OCI-LY1 (cell line): ENCODE results near the gene DEF6.

Source experiments
- H2AFZ ChIP-seq: fragments of 200-600 bp; sonication (generic), shearing (Covaris generic); 2 replicates; pipeline ENCODE4 v1.6.0; 2014; ENCODE audit warnings: antibody characterized with exemption, mild to moderate bottlenecking, low read length
- H3F3A ChIP-seq: fragments of 200-600 bp; sonication (generic), shearing (Covaris generic); 2 replicates; pipeline ENCODE4 v1.6.0; 2014; ENCODE audit warnings: mild to moderate bottlenecking, antibody characterized with exemption, low read length, moderate library complexity; ENCODE audit not compliant: insufficient read depth
- H3K27ac ChIP-seq: fragments of 200-600 bp; sonication (generic); 2 replicates; pipeline ENCODE4 v1.5.1; 2014; ENCODE audit warnings: low read length, mixed run types, mild to moderate bottlenecking, low read depth; ENCODE audit not compliant: poor library complexity, severe bottlenecking
- H3K27me3 ChIP-seq: fragments of 200-600 bp; sonication (generic); 2 replicates; pipeline ENCODE4 v1.6.0; 2014; ENCODE audit warnings: antibody characterized with exemption, mild to moderate bottlenecking, low read length, moderate library complexity; ENCODE audit not compliant: insufficient read depth
- H3K36me3 ChIP-seq: fragments of 200-600 bp; sonication (generic); 2 replicates; pipeline ENCODE4 v1.6.1; 2014; ENCODE audit warnings: mild to moderate bottlenecking, antibody characterized with exemption, low read length, moderate library complexity, mixed read lengths; ENCODE audit not compliant: insufficient read depth
- H3K4me1 ChIP-seq: fragments of 200-600 bp; sonication (generic); 2 replicates; pipeline ENCODE4 v1.5.1; 2014; ENCODE audit warnings: mild to moderate bottlenecking, low read length, moderate library complexity; ENCODE audit not compliant: insufficient read depth, severe bottlenecking
- H3K4me2 ChIP-seq: fragments of 200-600 bp; sonication (generic), shearing (Covaris generic); 2 replicates; pipeline ENCODE4 v1.6.1; 2014; ENCODE audit warnings: low read length
- H3K4me3 ChIP-seq: fragments of 200-600 bp; sonication (generic); 2 replicates; pipeline ENCODE4 v1.5.1; 2014; ENCODE audit warnings: low read length, low read depth, mild to moderate bottlenecking, mixed read lengths; ENCODE audit not compliant: poor library complexity, severe bottlenecking
- H3K79me2 ChIP-seq: fragments of 200-600 bp; shearing (Covaris generic); 2 replicates; pipeline ENCODE4 v1.6.1; 2016; ENCODE audit warnings: mixed run types, low read length, mixed read lengths; ENCODE audit not compliant: insufficient read depth
- H3K9ac ChIP-seq: fragments of 200-600 bp; sonication (generic), shearing (Covaris generic); 2 replicates; pipeline ENCODE4 v1.6.1; 2014; ENCODE audit warnings: mild to moderate bottlenecking, low read length, mixed read lengths
- H3K9me2 ChIP-seq: fragments of 200-600 bp; sonication (generic), shearing (Covaris generic); 2 replicates; pipeline ENCODE4 v1.6.1; 2014; ENCODE audit warnings: low read depth, mild to moderate bottlenecking, low read length, mixed read lengths
- H3K9me3 ChIP-seq: fragments of 200-600 bp; shearing (Covaris generic); 2 replicates; pipeline ENCODE4 v1.6.1; 2014; ENCODE audit warnings: low read length, mixed read lengths
- H4K20me1 ChIP-seq: fragments of 200-600 bp; sonication (generic), shearing (Covaris generic); 2 replicates; pipeline ENCODE4 v1.6.0; 2016; ENCODE audit warnings: mild to moderate bottlenecking, low read length; ENCODE audit not compliant: insufficient read depth
- CTCF ChIP-seq: fragments of 200-600 bp; sonication (generic), shearing (Covaris generic); IDR thresholded peaks from 2 replicates; pipeline ENCODE4 v1.5.1; 2017; ENCODE audit warnings: mild to moderate bottlenecking, antibody characterized with exemption, low read length, moderate library complexity, mixed read lengths
- EZH2 ChIP-seq: fragments of 200-600 bp; sonication (generic), shearing (Covaris generic); IDR thresholded peaks from 2 replicates; pipeline ENCODE4 v1.8.0; 2017; ENCODE audit warnings: borderline replicate concordance, mixed run types, mild to moderate bottlenecking, antibody characterized with exemption, low read length, moderate library complexity, mixed read lengths

DEF6 gene

DNA sequence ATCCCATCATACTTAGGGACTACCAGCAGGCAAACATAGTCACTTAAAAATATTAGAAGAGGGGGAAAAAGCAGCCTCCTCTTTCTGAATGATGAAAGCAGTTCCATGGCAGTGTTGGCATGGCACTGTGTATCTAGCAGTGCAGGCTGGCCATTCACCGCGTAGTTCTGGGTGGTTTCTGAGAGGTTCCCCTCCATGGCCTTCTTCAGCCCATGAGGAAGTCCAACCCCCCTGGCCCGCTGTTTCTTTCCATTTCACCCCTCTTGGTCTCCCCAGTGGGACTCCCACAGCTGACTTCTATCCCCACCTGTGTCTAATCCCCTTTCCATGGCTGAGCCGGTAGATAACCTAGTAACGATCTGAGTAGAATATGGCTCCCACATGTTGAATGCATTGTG lies 61.7 kb downstream of the DEF6 start:
- Histone ChIP-seq H3K9me2 (no peaks in the 10 kb centered on the region), H3K9ac (no peak overlapping the region), H3K27me3 (no peaks in the 10 kb centered on the region), H3K4me2 (no peak overlapping the region), H3K4me1 (no peaks in the 10 kb centered on the region), H3F3A (no peaks in the 10 kb centered on the region), H3K27ac (no peak overlapping the region), H4K20me1 (no peaks in the 10 kb centered on the region), H3K4me3 (no peak overlapping the region), H3K36me3 (no peaks in the 10 kb centered on the region), H3K9me3 (no peaks in the 10 kb centered on the region), H3K79me2 (no peaks in the 10 kb centered on the region), H2AFZ (no peak overlapping the region)
- TF ChIP-seq CTCF: no peak
- no peak for TF ChIP-seq EZH2

DNA sequence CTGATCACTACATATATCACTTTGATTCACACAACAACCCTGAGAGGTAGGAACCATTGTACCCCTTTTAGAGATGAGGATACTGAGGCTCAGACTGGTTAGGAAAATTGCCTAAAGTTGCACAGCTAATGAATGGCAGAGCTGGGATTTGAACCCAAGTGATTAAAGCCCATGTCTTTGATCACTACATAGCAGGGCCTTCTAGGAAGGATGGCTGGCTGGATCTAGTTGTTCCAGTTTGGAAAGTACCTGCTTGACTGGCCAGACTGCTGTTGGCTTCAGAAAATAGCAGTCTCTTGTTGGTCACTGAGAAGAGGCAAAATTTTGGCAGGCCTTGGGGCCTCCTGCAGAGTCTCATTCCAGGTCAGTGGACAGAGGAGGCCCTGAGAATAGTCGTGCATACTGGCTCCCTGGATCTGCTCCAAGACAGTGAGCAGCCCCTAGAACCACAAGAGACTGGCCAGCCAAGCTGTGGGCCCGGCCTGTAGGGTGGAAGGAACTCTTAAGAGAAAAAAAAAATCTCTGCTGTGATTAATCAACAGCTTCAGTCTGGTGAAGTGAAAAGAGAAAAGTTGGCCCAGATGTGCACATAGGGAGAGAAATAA lies 62.2 kb downstream of the DEF6 start:
- no peaks in the 10 kb centered on the region for H3K4me1 ChIP-seq
- no peak for TF ChIP-seq EZH2
- TF ChIP-seq CTCF: no peak
- no peaks in the 10 kb centered on the region for H3K36me3 ChIP-seq
- H3K9me2 ChIP-seq: no peaks in the 10 kb centered on the region
- no peaks in the 10 kb centered on the region for H3F3A ChIP-seq
- H3K9ac ChIP-seq: no peak overlapping the region
- H3K79me2 ChIP-seq: no peaks in the 10 kb centered on the region
- H3K4me2 ChIP-seq: no peak overlapping the region
- no peak overlapping the region for H3K27ac ChIP-seq
- no peak overlapping the region for H3K4me3 ChIP-seq
- no peaks in the 10 kb centered on the region for H4K20me1 ChIP-seq
- H3K9me3 ChIP-seq: no peaks in the 10 kb centered on the region
- no peak overlapping the region for H2AFZ ChIP-seq
- no peaks in the 10 kb centered on the region for H3K27me3 ChIP-seq

DNA sequence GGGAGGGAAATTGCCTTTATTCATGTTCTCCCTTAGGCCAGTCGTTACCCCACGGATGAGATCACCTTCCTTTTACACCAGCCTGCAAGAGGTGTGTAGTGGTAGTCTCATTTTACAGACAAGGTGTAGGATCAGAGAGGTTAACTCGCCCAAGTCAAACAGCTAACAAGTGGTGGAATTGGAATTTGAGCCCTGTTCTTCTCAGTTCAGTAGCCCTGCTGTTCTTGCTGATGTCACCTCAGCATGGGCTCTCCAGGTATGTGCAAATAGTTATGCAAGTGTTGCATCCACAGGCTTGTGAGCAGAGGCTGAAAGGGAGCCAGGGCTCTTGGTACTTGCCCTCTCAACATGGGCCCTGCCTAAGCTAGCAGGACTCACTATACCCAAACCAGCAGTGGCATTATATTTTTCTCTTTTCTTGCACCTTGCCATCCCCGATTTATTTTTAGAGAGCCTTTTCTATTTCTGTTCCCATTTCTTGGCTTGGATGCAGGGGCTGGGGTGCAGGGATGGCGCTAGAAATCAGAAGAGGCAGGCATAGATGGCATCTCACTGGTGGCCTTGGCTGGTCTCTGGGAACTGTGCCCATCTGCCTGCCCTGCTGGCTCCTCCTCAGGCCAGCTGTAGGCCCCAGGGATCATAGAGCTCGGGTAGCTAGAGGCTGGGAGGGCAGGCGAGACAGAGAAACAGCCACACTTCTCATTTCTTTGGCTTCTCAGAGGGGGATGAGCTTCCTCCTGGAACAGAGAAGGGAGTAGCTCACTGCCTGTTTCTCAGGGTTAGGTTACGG lies 62.9 kb downstream of the DEF6 start:
- H2AFZ ChIP-seq: no peak overlapping the region
- no peak overlapping the region for H3K4me3 ChIP-seq
- H3K4me1 ChIP-seq: no peaks in the 10 kb centered on the region
- H3K27ac ChIP-seq: no peak overlapping the region
- no peaks in the 10 kb centered on the region for H4K20me1 ChIP-seq
- no peaks in the 10 kb centered on the region for H3K79me2 ChIP-seq
- H3K27me3 ChIP-seq: no peaks in the 10 kb centered on the region
- no peaks in the 10 kb centered on the region for H3F3A ChIP-seq
- no peak overlapping the region for H3K9ac ChIP-seq
- no peaks in the 10 kb centered on the region for H3K9me2 ChIP-seq
- TF ChIP-seq CTCF (no peak), EZH2 (no peak)
- H3K36me3 ChIP-seq: no peaks in the 10 kb centered on the region
- no peaks in the 10 kb centered on the region for H3K9me3 ChIP-seq
- H3K4me2 ChIP-seq: no peak overlapping the region
